ENCODE measurements around the gene GALNT18. TPM values are rescaled to one million over a fixed set of nuclear protein-coding genes. Genes with fewer than 3 reads are reported as not detected.

GALNT18 gene
- polyA plus RNA-seq, 1 donor (not counting 4 experiments of a cell fraction or from before 2014, with no cell fraction given) = 27.2 TPM

- no peak overlapping the region for H3K4me3 ChIP-seq (ENCODE audit: control insufficient read depth in 2 of 3, extremely low read depth in 1 of 3, insufficient read depth in 2 of 3, low read depth in 1 of 3, low read length in 3 of 3)
- H3K4me1 ChIP-seq (ENCODE audit: control insufficient read depth, extremely low read depth, insufficient read depth, low read length) = no peaks in the 10 kb centered on the region
- TF ChIP-seq EZH2 (IDR thresholded peaks at IDR 0.05; ENCODE audit: low read length) = no peak
- no peak for TF ChIP-seq CTCF (optimal IDR thresholded peaks at IDR 0.05 in 1 of 3, IDR thresholded peaks at IDR 0.05 in 1 of 3, conservative IDR thresholded peaks at IDR 0.05 in 1 of 3; ENCODE audit: extremely low read depth in 1 of 3, insufficient read depth in 2 of 3, low read length in 3 of 3)
- H3K27me3 ChIP-seq (ENCODE audit: control insufficient read depth, extremely low read depth, insufficient read depth, low read length) = no peaks in the 10 kb centered on the region
- H4K20me1 ChIP-seq (ENCODE audit: control insufficient read depth, extremely low read depth, insufficient read depth, low read length) = no peaks in the 10 kb centered on the region
- dilution Hi-C loops (cut with MboI; ENCODE audit: extremely low pct_ligation_motif_present, low sequenced_read_pairs) = no loop called here
- peaks cover 45% of the 10 kb centered on the region for H3K79me2 ChIP-seq (ENCODE audit: control insufficient read depth, insufficient read depth, low read length)
- no peak overlapping the region for H3K27ac ChIP-seq (ENCODE audit: control insufficient read depth, insufficient read depth, low read length)
- no peaks in the 10 kb centered on the region for H3K36me3 ChIP-seq (ENCODE audit: control insufficient read depth in 2 of 2, extremely low read depth in 1 of 2, insufficient read depth in 2 of 2, low read length in 2 of 2)
- no peak overlapping the region for H3K4me2 ChIP-seq (ENCODE audit: control insufficient read depth, extremely low read depth, insufficient read depth, low read depth, low read length)
- no peak overlapping the region for H2AFZ ChIP-seq (ENCODE audit: control insufficient read depth, low read length)
- no peaks in the 10 kb centered on the region for H3K9me3 ChIP-seq (ENCODE audit: control insufficient read depth, low read depth, low read length)
- H3K9ac ChIP-seq (ENCODE audit: control insufficient read depth, extremely low read depth, insufficient read depth, low read length) = no peak overlapping the region
- FAIRE-seq = no peak
- no peaks in the 10 kb centered on the region for H3K9me1 ChIP-seq (ENCODE audit: control insufficient read depth, extremely low read depth, insufficient read depth, low read length)
- no peak for DNase-seq (ENCODE audit: low read depth, low spot score)
Measured at GRCh38 chr11:11534981-11535380, 86.8 kb downstream of the GALNT18 start.

GRCh38 chr11:11533751-11534150, 88.1 kb downstream of the GALNT18 start:
- H3K4me1 ChIP-seq (ENCODE audit: control insufficient read depth, extremely low read depth, insufficient read depth, low read length) = peaks cover 10% of the 10 kb centered on the region
- DNase-seq (ENCODE audit: low read depth, low spot score) (no peak), FAIRE-seq (no peak)
- no peak overlapping the region for H3K9ac ChIP-seq (ENCODE audit: control insufficient read depth, extremely low read depth, insufficient read depth, low read length)
- no peaks in the 10 kb centered on the region for H3K9me1 ChIP-seq (ENCODE audit: control insufficient read depth, extremely low read depth, insufficient read depth, low read length)
- no peak for TF ChIP-seq EZH2 (IDR thresholded peaks at IDR 0.05; ENCODE audit: low read length)
- TF ChIP-seq CTCF (optimal IDR thresholded peaks at IDR 0.05 in 1 of 3, IDR thresholded peaks at IDR 0.05 in 1 of 3, conservative IDR thresholded peaks at IDR 0.05 in 1 of 3; ENCODE audit: extremely low read depth in 1 of 3, insufficient read depth in 2 of 3, low read length in 3 of 3) = no peak
- dilution Hi-C loops (cut with MboI; ENCODE audit: extremely low pct_ligation_motif_present, low sequenced_read_pairs) = no loop called here
- H3K27me3 ChIP-seq (ENCODE audit: control insufficient read depth, extremely low read depth, insufficient read depth, low read length) = no peaks in the 10 kb centered on the region
- no peak overlapping the region for H3K4me3 ChIP-seq (ENCODE audit: control insufficient read depth in 2 of 3, extremely low read depth in 1 of 3, insufficient read depth in 2 of 3, low read depth in 1 of 3, low read length in 3 of 3)
- no peaks in the 10 kb centered on the region for H3K9me3 ChIP-seq (ENCODE audit: control insufficient read depth, low read depth, low read length)
- no peaks in the 10 kb centered on the region for H3K36me3 ChIP-seq (ENCODE audit: control insufficient read depth in 2 of 2, extremely low read depth in 1 of 2, insufficient read depth in 2 of 2, low read length in 2 of 2)
- no peak overlapping the region for H3K4me2 ChIP-seq (ENCODE audit: control insufficient read depth, extremely low read depth, insufficient read depth, low read depth, low read length)
- no peak overlapping the region for H3K27ac ChIP-seq (ENCODE audit: control insufficient read depth, insufficient read depth, low read length)
- H3K79me2 ChIP-seq (ENCODE audit: control insufficient read depth, insufficient read depth, low read length) = peaks cover 39% of the 10 kb centered on the region
- H2AFZ ChIP-seq (ENCODE audit: control insufficient read depth, low read length) = no peak overlapping the region
- H4K20me1 ChIP-seq (ENCODE audit: control insufficient read depth, extremely low read depth, insufficient read depth, low read length) = no peaks in the 10 kb centered on the region

Measured in keratinocyte (primary cell).